GM18909 (cell line): ENCODE measurements around the gene ZFYVE28.
A peak's percentile ranks its signal among the peaks of the same experiment; 100 is the strongest.

Experiments
- ATAC-seq: cut with Tn5 transposase; IDR thresholded peaks from one replicate; pipeline ENCODE4 v1.9.1; 2021; ENCODE audit warnings: mild to moderate bottlenecking; ENCODE audit not compliant: unreplicated experiment, poor library complexity

ZFYVE28 gene

DNA sequence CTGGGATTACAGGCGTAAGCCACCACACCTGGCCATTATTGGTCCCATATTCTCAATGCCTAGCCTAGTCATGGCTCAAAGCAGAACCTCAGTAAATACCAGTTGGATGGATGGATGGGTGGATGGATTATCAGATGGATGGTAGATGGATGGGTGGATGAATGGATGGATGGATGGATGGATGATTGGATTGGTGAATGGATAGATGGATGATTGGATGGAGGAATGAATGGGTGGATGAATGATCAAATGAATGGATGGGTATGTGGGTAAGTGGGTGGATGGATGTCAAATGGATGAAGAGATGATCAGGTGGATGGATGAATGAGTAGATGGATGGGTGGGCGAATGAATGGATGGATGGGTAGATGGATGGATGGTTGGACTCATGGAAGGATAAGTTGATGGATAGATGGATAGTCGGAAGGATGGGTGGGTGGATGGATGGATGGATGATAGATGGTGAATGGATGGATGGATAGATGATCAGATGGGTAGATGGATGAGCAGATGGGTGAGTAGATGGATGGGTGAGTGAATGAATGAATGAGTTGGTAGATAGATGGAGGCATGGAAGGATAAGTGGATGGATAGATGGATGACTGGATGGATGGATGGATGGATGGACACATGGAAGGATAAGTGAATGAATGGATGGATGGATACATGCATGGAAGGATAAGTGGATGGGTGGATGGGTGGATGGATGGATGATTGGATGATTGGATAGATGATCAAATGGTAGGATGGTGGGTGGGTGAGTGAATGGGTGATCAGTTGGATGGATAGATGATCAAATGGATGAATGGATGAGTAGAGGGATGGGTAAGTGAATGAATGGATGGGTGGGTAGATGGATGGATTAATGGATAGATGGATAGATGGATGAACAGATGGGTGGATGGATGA is 28.5 kb upstream of the ZFYVE28 start:
- no peak for ATAC-seq

DNA sequence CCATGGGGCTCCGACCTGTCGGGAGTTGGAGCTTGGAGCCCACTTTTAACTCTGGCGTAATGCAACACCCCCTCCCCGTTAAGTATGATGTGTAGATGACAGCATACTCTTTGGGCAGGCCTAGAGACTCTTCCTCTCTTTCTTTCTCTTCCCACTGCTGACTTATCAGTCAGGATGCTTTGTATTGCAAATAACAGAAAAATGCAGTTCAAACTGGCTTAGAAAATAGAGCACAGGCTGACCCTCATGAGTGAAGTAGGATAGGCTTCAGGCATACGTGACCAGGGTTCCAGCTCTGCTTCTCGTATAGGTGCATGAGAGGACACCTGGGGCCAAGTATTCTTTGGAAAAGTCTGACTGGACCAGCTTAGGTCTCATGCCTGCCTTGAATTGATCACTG is 27.1 kb upstream of the ZFYVE28 start:
- no peak for ATAC-seq

DNA sequence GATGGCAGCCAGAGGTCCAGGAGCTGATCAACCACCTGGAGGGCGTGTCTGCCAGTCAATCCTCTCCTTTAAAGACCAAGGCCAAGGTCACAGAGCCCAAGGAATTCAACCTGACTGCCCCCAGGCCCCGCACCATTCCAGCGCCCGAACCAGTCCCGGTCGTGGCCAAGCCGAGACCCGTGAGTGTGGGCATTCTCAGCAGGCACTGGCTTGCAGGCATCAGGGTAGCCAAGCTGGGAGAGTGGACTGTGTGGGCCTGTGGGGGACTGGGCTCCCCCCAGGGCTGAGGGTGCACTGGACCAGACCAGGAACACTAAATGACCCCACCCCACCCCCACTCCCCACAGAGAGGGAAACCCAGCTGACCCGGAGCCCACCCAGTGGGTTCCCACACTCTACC is 26.7 kb upstream of the ZFYVE28 start:
- no peak for ATAC-seq

DNA sequence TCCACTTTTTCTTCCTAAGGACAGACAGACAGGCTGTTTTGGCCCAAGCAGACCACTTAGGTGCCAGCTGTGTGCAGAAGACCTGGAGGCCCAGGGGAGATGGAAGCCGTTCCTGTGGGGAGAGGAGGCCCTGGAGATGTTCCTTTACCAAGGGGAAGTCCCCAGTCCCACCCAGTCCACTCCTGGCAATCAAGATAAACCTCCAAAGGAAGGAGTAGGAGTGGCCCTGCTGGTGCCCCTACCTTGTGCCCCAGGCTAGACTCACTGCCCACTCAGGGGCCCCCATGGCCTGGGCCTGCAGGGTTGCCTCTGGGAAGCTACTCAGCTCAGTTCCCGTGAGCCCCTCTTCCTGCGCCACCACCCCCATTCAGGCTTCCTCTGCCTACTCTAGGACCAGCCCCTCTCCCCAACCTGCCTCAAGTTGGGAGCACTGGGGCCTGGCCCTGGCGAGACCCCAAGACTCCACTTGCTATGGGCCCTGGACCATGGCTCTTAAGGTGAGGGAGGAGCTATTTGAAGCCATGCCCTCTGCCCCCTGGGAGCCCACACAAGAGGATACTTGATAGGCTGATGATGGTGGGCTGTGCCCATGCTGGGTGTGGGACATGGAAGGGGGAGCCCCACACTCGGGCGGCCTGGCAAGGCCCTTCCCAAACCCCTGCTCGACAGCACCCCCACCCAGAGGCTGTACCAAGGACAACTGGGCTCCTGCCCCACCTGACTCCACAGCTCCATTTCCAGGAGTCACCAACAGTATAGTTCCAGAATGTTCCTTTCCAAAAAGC is 25.7 kb upstream of the ZFYVE28 start:
- ATAC-seq, result no peak

DNA sequence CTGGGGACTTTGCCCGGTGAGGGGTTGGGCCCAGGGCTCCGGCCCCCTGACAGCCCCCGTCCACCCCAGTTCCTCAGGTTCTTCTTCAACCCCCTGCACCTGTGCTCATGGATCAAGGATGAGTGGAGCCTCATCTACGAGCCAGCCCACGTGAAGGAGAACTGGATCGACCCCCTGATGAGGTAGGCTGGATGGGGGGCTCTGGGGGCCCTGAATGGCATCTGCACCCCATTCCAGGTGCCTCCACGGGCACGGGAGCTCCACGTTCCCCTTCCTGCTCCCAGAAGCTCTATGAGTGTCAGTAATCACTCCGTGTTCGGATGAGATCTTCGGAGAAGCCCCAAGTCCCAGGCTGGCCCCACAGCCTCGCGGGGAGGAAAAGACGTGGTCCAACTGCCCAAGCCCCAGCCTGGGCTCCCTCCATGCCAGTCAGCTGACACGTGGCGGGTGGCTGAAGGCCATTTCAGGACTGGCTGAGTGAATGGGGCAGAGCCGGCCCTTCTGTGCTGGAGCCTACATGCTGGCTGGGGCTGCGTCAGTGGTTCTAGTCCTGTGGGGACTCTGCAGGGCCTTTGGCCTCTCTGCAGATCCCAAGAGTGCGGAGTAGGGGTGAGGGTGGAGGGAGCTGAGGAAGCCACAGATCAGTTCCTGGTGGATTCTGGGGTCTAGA is 24.8 kb upstream of the ZFYVE28 start:
- ATAC-seq, result no peak

DNA sequence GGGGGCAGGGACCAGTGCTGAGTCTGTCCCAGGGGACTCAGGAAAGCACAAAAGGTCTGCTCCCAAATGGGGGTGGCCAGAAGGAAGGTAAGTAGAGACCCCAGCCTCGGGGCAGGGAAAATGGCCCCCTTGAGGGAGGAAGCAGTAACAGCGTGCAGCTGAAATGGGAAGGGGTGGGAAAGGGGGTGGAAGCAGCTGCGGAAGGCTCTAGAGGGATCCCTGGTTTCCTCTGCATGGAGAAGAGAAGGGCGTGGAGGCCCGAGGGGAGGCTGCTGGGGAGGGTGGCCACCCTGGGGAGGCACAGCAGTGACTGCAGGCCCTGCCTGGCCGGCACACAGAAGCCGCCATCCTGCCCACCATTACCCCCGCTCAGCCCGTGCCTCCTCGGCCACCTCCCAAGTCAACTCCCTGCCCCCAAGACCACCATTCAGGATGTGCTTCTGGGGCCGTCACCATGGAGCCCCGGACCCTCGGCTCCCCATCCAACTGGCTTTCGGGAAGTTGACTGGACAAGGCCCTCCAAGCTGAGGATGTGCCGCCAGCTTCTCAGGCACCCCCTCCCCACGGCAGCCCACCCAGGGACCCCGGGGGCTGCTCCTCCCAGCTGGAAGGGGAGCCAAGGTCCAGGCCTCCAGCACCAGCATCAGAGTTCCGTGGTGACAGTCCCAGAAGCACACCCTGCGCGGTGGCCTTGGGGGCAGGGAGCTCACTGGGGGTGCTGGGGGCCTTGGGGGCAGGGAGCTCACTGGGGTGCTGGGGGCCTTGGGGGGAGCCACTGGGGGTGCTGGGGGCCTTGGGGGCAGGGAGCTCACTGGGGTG is 23.9 kb upstream of the ZFYVE28 start:
- no peak for ATAC-seq

DNA sequence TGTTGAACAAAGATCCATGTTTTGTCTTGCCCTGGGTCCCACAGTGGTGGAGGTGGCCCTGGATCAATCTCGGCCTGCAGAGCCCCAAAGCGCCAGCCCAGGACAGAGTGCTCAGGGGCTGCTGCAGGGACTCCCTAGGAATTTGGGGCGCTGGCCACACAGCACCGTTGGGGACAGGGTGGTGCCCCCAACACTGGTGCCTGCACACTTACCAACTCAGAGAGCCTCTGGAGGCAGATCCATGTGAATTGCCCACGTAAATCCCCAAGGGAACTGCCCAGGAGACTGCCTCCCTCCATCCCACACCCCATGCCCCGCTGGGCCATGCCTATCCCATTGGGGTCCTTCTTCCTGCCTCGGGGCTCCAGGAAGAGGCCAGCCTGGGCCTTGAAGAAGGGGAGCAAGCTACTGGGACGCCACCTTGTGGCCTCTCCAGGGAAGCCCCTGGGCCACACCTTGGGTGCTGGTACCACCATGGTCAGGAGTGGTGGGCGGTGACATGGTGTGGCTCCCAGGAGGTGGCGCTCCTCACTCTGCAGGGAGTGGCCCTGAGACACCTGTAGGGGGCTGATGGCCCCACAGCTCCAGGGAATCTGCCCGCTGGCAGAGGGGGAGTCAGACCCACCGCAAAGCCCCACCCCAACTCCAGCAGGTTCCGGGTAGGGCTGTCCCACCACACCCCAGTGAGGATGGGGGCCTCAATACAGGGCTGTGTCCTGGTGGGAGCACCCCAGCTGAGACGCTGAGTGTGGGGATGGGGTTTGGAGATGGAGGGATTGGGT is 23.1 kb upstream of the ZFYVE28 start:
- peak; percentile 83 for ATAC-seq

DNA sequence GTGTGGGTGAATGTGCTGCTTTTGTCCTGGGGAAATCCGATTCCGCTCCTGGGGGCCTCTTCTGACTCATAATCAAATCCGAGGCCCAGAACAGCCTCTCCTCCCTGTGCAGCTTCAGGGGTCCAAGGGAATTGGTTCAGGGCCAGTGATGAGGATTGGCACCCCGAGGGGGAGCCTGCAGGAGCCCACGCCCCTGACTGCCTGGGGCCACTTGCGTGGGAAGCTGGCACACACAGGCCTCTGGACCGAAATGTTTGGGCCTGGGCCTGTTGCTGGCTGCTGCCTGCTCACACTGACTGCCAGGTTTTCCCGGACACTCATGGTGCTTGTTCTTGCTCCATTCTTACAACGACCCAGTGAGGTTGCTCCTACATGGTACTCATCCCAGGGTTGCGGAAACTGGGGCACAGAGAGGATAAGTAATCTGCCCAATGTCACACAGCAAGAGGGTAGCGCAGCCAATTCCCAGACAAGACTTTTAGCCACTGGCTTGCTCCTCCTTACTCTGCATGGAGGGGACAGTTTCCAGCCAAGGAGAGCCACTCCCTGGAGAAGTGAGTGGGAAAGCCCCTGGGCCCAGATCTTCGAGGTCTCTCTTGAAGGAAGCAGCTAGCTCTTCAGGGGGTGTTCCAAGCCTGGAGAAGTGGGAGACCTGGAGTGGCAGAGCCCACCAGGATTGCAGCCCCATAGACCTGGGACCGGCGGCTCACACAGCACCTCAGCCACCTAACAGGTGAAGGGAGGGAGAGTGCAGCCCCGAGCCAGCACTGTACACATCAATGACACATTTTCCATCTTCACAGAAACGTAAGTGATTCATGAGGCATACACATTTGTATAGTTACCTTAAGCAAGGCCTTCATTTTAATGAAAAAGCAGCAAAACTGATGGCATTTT is 20.6 kb upstream of the ZFYVE28 start:
- no peak for ATAC-seq

DNA sequence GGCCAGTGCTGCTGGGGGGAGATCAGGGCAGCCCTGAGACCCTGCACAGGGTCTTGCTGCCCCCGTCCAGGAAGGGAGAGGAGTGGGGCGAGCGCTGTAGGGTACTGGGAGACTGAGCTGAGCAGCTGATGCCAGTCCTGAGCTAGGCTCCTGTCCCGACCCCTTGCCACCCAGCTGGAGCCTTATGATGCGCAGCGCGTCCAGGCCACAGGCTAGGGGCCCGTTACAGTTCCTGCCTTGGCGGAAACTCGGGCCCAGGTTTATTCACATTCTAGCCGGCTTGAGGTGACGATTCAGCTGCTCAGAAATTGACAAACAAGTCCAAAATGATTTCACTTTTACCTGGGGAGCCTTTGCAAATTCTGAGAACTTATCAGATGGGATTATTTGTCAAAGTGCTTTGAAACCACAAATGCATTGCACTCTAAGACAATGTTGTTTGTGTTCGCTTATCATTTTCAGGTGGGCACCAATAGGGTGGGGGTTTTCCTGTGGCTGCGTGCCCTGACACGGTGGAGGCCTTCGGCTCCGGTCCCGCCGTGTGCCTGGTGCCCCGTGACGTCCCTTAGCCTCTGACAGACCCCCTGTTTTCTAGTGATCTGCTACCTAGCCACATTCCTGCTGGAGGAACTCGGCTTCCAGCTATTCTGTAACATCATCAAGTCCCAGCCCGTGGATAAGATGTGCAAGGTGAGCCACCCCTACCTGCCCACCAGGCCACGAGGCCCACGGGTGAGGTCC is 19.2 kb upstream of the ZFYVE28 start:
- no peak for ATAC-seq

DNA sequence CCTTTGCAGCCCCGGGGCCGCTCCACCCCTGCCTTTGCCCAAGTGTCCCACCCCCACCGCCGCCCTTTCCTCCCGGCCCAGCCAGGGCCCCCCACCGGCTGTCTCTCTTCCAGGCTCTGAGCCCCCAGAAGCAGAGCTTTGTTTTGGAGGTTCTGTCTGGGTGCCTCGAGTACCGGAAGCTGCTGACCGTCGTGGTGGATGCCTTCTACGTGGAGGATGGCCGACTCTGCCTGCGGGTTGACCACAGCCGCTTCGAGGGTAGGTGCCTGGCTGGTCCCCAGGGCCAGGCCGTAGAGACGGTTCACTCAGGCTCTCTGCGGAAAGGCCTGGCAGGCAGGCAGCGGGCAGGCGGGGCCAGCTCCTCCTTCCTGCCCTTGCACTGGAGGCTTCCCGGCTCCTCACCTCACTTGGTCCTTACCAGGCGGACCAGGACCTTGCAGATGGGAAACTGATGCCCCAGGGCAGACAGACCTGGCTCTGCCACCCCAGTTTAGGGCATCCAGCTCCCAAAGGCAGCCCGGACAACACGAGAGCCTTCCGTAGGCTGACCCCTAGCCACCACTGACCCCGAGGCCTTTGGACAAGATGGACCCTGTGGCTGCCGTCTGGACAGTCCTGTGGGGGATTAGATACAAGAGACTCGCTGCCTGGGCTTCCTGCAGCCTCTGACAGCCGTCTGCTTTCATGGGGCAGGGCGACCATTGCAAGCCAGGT is 18.5 kb upstream of the ZFYVE28 start:
- ATAC-seq, result no peak

DNA sequence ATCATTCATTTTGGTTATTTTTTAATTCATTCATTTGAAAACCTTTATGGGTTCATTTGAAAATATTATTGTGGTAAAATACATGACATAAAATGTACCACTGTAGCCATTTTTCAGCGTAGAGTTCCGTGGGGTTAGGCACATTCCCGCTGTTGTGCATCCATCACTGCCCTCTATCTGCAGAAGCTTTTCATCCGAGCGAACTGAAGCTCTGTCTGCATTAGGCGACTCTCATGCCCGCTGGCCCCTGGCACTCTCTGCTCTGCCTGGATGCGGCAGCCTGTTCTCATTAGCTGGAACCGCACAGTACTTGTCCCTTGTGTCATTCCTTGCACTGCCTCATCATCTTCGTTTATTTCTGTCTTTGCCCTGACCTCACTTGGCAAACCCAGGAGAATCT is 17.9 kb upstream of the ZFYVE28 start:
- no peak for ATAC-seq

DNA sequence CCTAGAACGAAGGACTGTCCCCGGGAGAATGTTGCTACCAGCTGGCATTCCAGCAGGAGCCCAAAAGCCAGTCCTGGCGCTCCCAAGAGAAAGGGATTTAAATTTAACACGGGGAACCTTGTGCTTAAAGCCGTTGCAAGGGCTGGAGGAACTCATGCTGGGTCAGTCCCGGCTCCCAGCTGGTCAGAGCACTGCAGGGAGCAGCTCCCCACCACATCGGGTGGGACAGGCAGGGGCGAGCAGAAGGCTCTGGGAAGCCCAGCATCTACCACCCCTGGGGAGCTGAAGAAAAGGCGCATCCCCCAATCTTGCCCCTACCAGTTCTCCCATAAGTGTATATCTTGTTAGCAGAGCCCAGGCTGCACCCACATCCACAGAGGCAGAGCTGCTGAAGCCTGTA is 16.0 kb upstream of the ZFYVE28 start:
- no peak for ATAC-seq

DNA sequence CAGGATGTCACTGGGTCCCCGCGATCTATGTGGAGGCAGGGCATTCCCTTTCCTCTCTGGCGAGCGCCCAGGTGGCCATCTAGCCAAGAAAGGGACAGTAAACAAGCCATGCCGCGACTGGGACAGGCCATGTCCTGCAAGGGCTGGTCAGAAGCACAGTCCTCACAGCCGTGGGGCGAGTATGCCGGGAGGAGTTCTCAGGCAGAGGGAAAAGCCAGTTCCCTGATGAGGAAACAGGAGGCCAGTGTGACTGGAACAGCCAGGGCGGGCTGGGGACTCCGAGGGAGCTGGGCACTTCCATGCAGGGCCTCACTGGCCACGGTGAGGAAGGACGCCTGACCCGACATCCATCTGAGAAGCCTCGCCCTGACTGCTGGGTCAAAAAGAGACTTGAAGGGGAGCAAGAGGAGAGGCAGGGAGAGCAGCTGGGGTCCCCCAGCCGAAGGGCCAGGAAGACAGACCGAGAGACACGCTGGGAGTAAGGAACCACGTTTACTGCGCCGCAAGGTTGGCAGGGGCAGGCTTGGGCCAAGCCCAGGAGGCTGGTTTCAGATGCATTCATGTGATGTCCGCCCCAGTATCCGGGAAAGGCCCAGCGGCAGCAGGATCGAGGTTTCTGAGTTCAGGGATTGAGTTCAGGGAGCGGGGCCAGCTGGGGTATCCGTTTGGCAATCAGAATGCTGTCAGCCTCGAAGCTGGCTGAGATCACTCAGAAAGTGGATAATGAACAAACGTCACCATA is 15.3 kb upstream of the ZFYVE28 start:
- ATAC-seq, result no peak

DNA sequence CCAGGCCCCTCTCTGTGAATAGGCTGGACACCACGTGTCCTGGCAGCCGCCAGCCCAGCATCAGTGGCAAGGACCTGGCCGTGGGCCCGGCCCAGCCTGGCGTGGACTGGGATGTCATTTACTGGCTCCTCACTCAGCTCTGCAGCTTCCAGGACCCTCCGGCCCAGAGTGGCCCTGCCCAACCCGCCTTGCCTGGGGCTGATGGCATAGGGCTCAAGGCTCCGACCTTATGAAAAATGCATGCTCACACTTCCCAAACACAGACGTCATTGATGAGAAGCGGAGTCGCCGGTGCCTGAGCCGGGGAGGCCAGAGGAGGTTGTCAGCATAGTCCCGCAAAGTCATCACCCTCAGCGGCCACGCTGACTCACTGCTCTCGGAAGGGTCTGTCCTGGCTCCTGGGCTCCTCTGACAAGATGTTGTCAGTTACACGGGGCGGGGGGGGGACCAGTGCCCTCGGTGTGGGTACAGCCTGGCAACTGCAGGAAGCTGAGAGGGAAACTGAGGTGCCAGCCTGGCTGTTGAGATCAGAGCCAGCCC is 14.6 kb upstream of the ZFYVE28 start:
- ATAC-seq, result no peak

DNA sequence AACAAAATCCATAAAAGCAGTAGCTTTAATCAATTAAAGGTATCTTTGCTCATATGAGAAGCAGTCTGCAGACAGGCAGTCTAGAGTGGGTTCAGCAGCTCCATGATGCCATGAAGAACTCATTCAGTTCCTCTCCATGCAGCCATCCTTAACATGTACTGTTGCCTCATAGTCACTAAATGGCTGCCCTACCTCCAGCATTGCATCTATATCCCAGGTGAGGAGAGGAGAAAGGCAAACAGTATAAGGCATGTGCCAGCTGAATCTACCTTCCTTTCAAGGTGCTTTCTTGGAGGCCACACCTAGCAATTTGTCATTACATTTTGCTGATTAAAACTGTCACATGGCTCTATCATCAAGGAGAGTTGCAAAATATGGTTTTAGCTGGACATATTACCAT is 13.6 kb upstream of the ZFYVE28 start:
- no peak for ATAC-seq
